Gastroesophageal sphincter (tissue), 4 donors: ENCODE measurements around the gene SSBP2. TPM values are rescaled to one million over a fixed set of nuclear protein-coding genes. Genes with fewer than 3 reads are reported as not detected.

Experiments
- ATAC-seq: fragments of 150-250 bp; one replicate; pipeline ENCODE4 v1.9.1; 2016; ENCODE audit warnings: mild to moderate bottlenecking, moderate library complexity
- H3K27ac ChIP-seq, 4 donors: fragments of 200-600 bp; sonication (generic) in 3 of 4; 1 replicate in 3 of 4; 2 replicates in 1 of 4; pipeline ENCODE4 v1.5.1; 2016 to 2019
- H3K27me3 ChIP-seq: fragments of 200-600 bp; sonication (generic); one replicate; pipeline ENCODE4 v1.5.1; 2019
- H3K36me3 ChIP-seq, 2 donors: fragments of 200-600 bp; sonication (generic); one replicate each; pipeline ENCODE4 v1.5.1; 2019; ENCODE audit warnings: control low read depth in 1 of 2
- H3K4me1 ChIP-seq, 3 donors: fragments of 200-600 bp; sonication (generic); 1 replicate in 2 of 3; 2 replicates in 1 of 3; pipeline ENCODE4 v1.5.1; 2016 to 2019; ENCODE audit warnings: control low read depth in 2 of 3
- H3K4me3 ChIP-seq, 2 donors: fragments of 200-600 bp; sonication (generic); one replicate each; pipeline ENCODE4 v1.5.1; 2019; ENCODE audit warnings: mild to moderate bottlenecking in 1 of 2, moderate library complexity in 1 of 2
- H3K9me3 ChIP-seq, 3 donors: fragments of 200-600 bp; sonication (generic); one replicate each; pipeline ENCODE4 v1.5.1; 2017 to 2019; ENCODE audit warnings: control low read depth in 2 of 3
- EP300 ChIP-seq: sonication (generic); formaldehyde crosslinking; IDR thresholded peaks from one replicate; pipeline ENCODE4 v1.6.1; 2017; ENCODE audit warnings: antibody characterized with exemption, mild to moderate bottlenecking
- POLR2A ChIP-seq, 2 donors: fragments of 450-650 bp; IDR thresholded peaks; one replicate each; pipeline ENCODE4 v1.6.1; 2017; ENCODE audit warnings: antibody characterized with exemption in 2 of 2, mild to moderate bottlenecking in 2 of 2, moderate library complexity in 1 of 2
- POLR2AphosphoS5 ChIP-seq: sonication (generic); formaldehyde crosslinking; IDR thresholded peaks from one replicate; pipeline ENCODE4 v1.6.1; 2017; ENCODE audit warnings: antibody characterized with exemption
- WGBS, 2 donors: methylation state at CpG; one replicate each; pipeline ENCODE4 v1.1.5; 2018; ENCODE audit warnings: low coverage in 1 of 2; 5-methylcytosine and 5-hydroxymethylcytosine counted together
- total RNA-seq, 4 donors: library from RNA; depleted of rRNA; stranded (reverse); fragments of >200 nt; gene quantifications; one replicate each; pipeline ENCODE4 v1.1.0, GENCODE V29; 2016
- TF ChIP-seq, protein P1 (sequence below), 4 experiments: fragments of 200-600 bp in 2 of 4; fragments of 450-650 bp in 2 of 4; sonication (generic) in 1 of 4; IDR thresholded peaks; one replicate each; pipeline ENCODE4 v1.5.1; 2017 to 2019; ENCODE audit warnings: antibody characterized with exemption in 4 of 4, mild to moderate bottlenecking in 2 of 4, moderate library complexity in 2 of 4

Gene SSBP2
- total RNA-seq, 4 donors from 2014 or later, result 61.3 to 138 (median 79.5) TPM

DNA sequence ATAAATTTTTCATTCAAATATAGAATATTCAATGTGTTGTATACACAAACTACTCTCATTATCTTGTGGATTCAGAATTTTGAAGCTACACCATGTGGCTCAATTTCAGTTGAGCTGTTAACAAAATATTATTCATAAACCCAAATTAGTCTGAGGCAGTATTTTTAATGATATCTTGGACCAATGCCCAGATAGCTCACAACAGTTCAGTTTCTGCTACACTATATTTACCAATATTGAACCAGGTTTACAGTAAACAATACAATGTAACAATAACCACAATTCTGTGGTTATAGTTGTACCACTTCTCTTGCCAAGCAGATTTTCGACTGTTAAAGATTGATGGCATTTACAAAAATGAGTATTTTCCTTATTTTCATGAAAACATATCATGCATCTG, 99.9 kb downstream of the SSBP2 start:
- H3K27ac ChIP-seq, result no peak overlapping the region
- H3K4me1 ChIP-seq, result peaks cover 0 to 16% (median 0%) of the 10 kb centered on the region in 3 donors
- H3K36me3 ChIP-seq, result no peaks in the 10 kb centered on the region
- WGBS, 2 donors, result 44 to 57% methylated on average over 1 of the region's 1 CpG
- no peaks in the 10 kb centered on the region for H3K9me3 ChIP-seq
- TF ChIP-seq EP300 (no peak), POLR2A (IDR thresholded peaks at IDR 0.05) (no peak), POLR2AphosphoS5 (no peak)
- H3K27me3 ChIP-seq, result no peaks in the 10 kb centered on the region
- no peak for ATAC-seq
- H3K4me3 ChIP-seq, result no peak overlapping the region

DNA sequence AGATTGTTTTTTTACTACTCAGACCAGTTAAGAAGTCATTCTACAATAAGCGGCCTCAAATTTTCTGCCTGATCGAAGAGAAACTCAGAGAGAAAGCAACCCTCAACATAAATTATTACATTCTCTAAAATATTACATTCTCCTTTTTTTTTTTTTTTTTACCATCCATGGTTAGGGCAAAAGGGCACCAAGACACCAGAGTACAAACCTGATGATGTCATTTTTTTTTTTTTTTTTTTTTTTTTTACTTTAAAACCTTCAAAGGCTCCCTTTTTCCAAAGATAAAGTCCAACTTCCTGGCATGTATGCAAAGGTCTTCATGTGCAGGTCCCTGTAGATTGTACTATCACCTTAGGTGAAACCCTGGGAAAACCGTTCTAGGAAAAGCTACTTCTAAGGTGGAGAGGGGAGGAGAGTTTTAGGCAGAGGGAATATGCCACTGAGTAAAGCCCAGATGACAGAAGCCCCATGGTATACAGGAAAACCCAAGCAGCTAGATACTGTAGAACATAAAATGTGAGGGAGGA, 104.4 kb downstream of the SSBP2 start:
- no peak overlapping the region for H3K27ac ChIP-seq
- peaks cover 0 to 12% (median 0%) of the 10 kb centered on the region in 3 donors for H3K4me1 ChIP-seq
- no peaks in the 10 kb centered on the region for H3K9me3 ChIP-seq
- ATAC-seq, result no peak
- H3K4me3 ChIP-seq, result no peak overlapping the region
- no peaks in the 10 kb centered on the region for H3K36me3 ChIP-seq
- no peaks in the 10 kb centered on the region for H3K27me3 ChIP-seq
- no peak for TF ChIP-seq EP300
- TF ChIP-seq, protein P1, sequence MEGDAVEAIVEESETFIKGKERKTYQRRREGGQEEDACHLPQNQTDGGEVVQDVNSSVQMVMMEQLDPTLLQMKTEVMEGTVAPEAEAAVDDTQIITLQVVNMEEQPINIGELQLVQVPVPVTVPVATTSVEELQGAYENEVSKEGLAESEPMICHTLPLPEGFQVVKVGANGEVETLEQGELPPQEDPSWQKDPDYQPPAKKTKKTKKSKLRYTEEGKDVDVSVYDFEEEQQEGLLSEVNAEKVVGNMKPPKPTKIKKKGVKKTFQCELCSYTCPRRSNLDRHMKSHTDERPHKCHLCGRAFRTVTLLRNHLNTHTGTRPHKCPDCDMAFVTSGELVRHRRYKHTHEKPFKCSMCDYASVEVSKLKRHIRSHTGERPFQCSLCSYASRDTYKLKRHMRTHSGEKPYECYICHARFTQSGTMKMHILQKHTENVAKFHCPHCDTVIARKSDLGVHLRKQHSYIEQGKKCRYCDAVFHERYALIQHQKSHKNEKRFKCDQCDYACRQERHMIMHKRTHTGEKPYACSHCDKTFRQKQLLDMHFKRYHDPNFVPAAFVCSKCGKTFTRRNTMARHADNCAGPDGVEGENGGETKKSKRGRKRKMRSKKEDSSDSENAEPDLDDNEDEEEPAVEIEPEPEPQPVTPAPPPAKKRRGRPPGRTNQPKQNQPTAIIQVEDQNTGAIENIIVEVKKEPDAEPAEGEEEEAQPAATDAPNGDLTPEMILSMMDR (IDR thresholded peaks at IDR 0.05), result no peak
- no peak for TF ChIP-seq POLR2A (IDR thresholded peaks at IDR 0.05)
- no peak for TF ChIP-seq POLR2AphosphoS5
- WGBS, 2 donors, result 100% methylated on average over 2 to 3 of the region's 3 CpGs

DNA sequence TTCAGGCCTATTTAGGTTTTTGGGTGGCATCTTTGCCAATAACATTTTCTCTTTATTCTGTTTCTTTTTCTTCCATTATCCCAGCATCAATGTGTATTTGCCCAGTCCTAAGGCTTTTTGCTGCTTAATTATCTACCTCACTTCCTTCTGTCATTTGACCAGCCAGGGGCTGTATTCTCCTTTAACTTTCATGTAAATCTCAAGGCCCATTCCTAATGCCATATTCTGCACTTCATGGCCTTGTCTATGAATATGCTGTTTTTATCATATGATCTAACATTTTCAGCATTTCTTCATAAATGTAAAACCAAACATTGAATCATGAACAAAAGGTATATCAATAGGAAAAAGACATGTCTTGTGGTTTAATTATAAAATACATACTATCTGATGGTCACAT, 108.7 kb downstream of the SSBP2 start:
- no peaks in the 10 kb centered on the region for H3K36me3 ChIP-seq
- no peak overlapping the region for H3K4me3 ChIP-seq
- H3K9me3 ChIP-seq, result no peaks in the 10 kb centered on the region
- H3K4me1 ChIP-seq, result peaks cover 0 to 13% (median 0%) of the 10 kb centered on the region in 3 donors
- H3K27ac ChIP-seq, result no peak overlapping the region
- no peaks in the 10 kb centered on the region for H3K27me3 ChIP-seq
- TF ChIP-seq, protein P1 (IDR thresholded peaks at IDR 0.05), result no peak
- TF ChIP-seq POLR2AphosphoS5, result no peak
- TF ChIP-seq POLR2A (IDR thresholded peaks at IDR 0.05), result no peak
- TF ChIP-seq EP300, result no peak
- ATAC-seq, result no peak

DNA sequence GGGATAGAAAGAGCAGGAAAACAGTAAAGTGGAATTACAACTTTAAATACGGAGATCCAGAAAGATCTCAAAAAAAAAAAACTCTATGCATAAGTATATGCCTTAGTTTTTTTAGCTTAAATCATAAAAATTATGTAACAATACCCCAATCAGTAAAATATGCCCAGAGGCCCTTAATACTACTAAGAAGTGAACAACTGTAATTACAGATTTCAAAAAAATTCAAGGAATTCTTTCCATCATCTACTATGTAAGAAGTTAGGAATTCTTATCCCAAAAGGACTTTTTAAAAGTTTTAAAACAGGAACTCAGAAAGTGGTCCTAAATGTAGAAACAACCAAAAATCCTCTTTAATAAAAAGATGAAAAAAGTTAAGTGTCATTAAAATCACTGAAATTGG, 111.3 kb downstream of the SSBP2 start:
- TF ChIP-seq POLR2AphosphoS5, result no peak
- no peak for TF ChIP-seq POLR2A (IDR thresholded peaks at IDR 0.05)
- TF ChIP-seq, protein P1 (IDR thresholded peaks at IDR 0.05), result no peak
- TF ChIP-seq EP300, result no peak
- Histone ChIP-seq H3K4me3 (no peak overlapping the region), H3K4me1 (peaks cover 0 to 13% (median 0%) of the 10 kb centered on the region in 3 donors), H3K27ac (no peak overlapping the region), H3K9me3 (no peaks in the 10 kb centered on the region), H3K27me3 (no peaks in the 10 kb centered on the region), H3K36me3 (peaks cover 0 to 13% of the 10 kb centered on the region in 2 donors)
- 70 to 71% methylated on average over 1 of the region's 1 CpG for WGBS, 2 donors
- no peak for ATAC-seq

DNA sequence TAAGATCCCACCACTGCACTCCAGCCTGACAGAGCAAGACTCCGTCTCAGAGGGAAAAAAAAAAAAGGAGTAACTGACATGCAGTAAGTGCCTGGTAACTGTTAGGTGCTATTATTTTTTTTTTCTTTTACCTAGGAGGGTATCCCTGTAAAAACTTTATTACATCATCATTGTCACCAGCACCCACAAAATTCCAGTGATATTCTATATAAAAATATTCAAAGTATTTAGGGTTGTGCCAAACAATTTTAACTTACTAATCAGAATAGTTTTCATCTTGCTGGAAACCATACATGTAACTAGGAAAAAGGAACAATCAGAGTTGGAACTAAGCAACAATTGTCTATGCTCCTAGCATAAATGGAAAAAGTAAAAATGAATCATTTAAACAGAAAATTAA, 112.4 kb downstream of the SSBP2 start:
- Histone ChIP-seq H3K27ac (no peak overlapping the region), H3K4me3 (no peak overlapping the region), H3K27me3 (no peaks in the 10 kb centered on the region), H3K4me1 (peaks cover 0 to 13% (median 0%) of the 10 kb centered on the region in 3 donors), H3K36me3 (peaks cover 0 to 22% of the 10 kb centered on the region in 2 donors), H3K9me3 (no peaks in the 10 kb centered on the region)
- ATAC-seq, result no peak
- WGBS, 2 donors, result 17 to 36% methylated on average over 1 of the region's 1 CpG
- TF ChIP-seq POLR2A (IDR thresholded peaks at IDR 0.05) (no peak), POLR2AphosphoS5 (no peak), EP300 (no peak)
- TF ChIP-seq, protein P1 (IDR thresholded peaks at IDR 0.05), result no peak
